OCI-LY1 (cell line): ENCODE results near the gene STKLD1.

Source experiments
- CTCF ChIP-seq: fragments of 200-600 bp; sonication (generic), shearing (Covaris generic); IDR thresholded peaks from 2 replicates; pipeline ENCODE4 v1.5.1; 2017; ENCODE audit warnings: mild to moderate bottlenecking, antibody characterized with exemption, low read length, moderate library complexity, mixed read lengths
- EZH2 ChIP-seq: fragments of 200-600 bp; sonication (generic), shearing (Covaris generic); IDR thresholded peaks from 2 replicates; pipeline ENCODE4 v1.8.0; 2017; ENCODE audit warnings: borderline replicate concordance, mixed run types, mild to moderate bottlenecking, antibody characterized with exemption, low read length, moderate library complexity, mixed read lengths

GRCh38 chr9:133332381-133332730 lies 43.8 kb upstream of the STKLD1 start:
- TF ChIP-seq CTCF (no peak), EZH2 (no peak)
